ENCODE data around the gene TOX3. TPM values are rescaled to one million over a fixed set of nuclear protein-coding genes. Genes with fewer than 3 reads are reported as not detected.

Gene TOX3
- total RNA-seq: not detected
- long read RNA-seq: 0 reads

- DNase-seq (ENCODE audit: low spot score): no peak
- intact Hi-C loops (cut with DNase I): no loop called here
Observed at GRCh38 chr16:52547004-52547833, at the start of gene TOX3. Gene TOX3, minus strand, starts transcription at chr16:52547143. Its CDS starts 420 bp downstream, at chr16:52546723.

GRCh38 chr16:52592778-52593177 is 45.8 kb upstream of the TOX3 start:
- intact Hi-C loops (cut with DNase I): no loop called here

GRCh38 chr16:52591934-52592592 is 45.1 kb upstream of the TOX3 start:
- DNase-seq (ENCODE audit: low spot score): no peak
- intact Hi-C loops (cut with DNase I): no loop called here

More at GRCh38 chr16:52592778-52593177, 45.8 kb upstream of the TOX3 start:
- no peak for DNase-seq (ENCODE audit: low spot score)

GRCh38 chr16:52591471-52591870 is 44.5 kb upstream of the TOX3 start:
- no peak for DNase-seq (ENCODE audit: low spot score)
- intact Hi-C loops (cut with DNase I): no loop called here

GRCh38 chr16:52586159-52586558 is 39.2 kb upstream of the TOX3 start:
- intact Hi-C loops (cut with DNase I): no loop called here
- DNase-seq (ENCODE audit: low spot score): no peak

- intact Hi-C loops (cut with DNase I): no loop called here
- DNase-seq (ENCODE audit: low spot score): no peak
Observed at GRCh38 chr16:52584354-52585320, 37.7 kb upstream of the TOX3 start.

- intact Hi-C loops (cut with DNase I): no loop called here
- no peak for DNase-seq (ENCODE audit: low spot score)
Observed at GRCh38 chr16:52581530-52581929, 34.6 kb upstream of the TOX3 start.

GRCh38 chr16:52580488-52580887 is 33.5 kb upstream of the TOX3 start:
- no peak for DNase-seq (ENCODE audit: low spot score)
- intact Hi-C loops (cut with DNase I): no loop called here

- no peak for DNase-seq (ENCODE audit: low spot score)
- intact Hi-C loops (cut with DNase I): no loop called here
Observed at GRCh38 chr16:52578829-52579498, 32.0 kb upstream of the TOX3 start.

GRCh38 chr16:52578007-52578828 is 31.3 kb upstream of the TOX3 start:
- DNase-seq (ENCODE audit: low spot score): no peak
- intact Hi-C loops (cut with DNase I): no loop called here

GRCh38 chr16:52577130-52577706 is 30.3 kb upstream of the TOX3 start:
- no peak for DNase-seq (ENCODE audit: low spot score)
- intact Hi-C loops (cut with DNase I): no loop called here

GRCh38 chr16:52573365-52574299 is 26.7 kb upstream of the TOX3 start:
- no peak for DNase-seq (ENCODE audit: low spot score)
- intact Hi-C loops (cut with DNase I): no loop called here

GRCh38 chr16:52572656-52573055 is 25.7 kb upstream of the TOX3 start:
- intact Hi-C loops (cut with DNase I): no loop called here
- no peak for DNase-seq (ENCODE audit: low spot score)

- intact Hi-C loops (cut with DNase I): no loop called here
- DNase-seq (ENCODE audit: low spot score): no peak
Observed at GRCh38 chr16:52570495-52571091, 23.6 kb upstream of the TOX3 start.

GRCh38 chr16:52569701-52570100 is 22.8 kb upstream of the TOX3 start:
- intact Hi-C loops (cut with DNase I): no loop called here

GRCh38 chr16:52568983-52569690 is 22.2 kb upstream of the TOX3 start:
- intact Hi-C loops (cut with DNase I): no loop called here

More at GRCh38 chr16:52569701-52570100, 22.8 kb upstream of the TOX3 start:
- no peak for DNase-seq (ENCODE audit: low spot score)

More at GRCh38 chr16:52568983-52569690, 22.2 kb upstream of the TOX3 start:
- DNase-seq (ENCODE audit: low spot score): no peak

All from cardiac septum (tissue), 1 donor.